ENCODE data around the gene PRR12.
"Not testable (repeated sequence)": the region's sequence is repeated elsewhere in the genome, so short reads cannot be mapped to it uniquely, and the experiment has no call there.

The PRR12 gene

DNA sequence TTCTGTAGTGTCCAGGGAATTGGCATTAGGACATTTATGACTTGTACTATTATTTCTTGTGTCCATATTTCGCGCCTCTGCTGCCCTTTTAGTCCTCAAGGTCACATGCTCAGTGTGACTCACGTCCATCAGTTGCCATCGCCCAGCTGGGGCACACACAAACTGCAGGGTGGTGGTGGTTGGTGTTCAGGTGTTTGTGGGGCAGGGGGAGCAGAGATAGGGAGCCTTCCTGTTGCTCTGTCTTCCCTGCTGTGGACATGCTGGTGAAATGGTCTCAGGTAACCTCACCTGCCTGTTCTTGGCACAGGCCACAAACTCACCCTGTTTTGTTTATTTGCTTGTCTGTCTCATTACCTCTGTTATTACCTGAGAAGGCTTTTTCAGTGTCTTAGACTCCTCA, 22.4 kb downstream of the PRR12 start:
- no peak overlapping the region for H3K4me3 ChIP-seq
- peaks cover 26 to 91% (median 59%) of the 10 kb centered on the region in 3 donors for H3K36me3 ChIP-seq
- no peaks in the 10 kb centered on the region for H3K27me3 ChIP-seq
- peaks cover 0 to 7% (median 0%) of the 10 kb centered on the region in 4 donors for H3K4me1 ChIP-seq
- H3K27ac ChIP-seq: no peak overlapping the region
- TF ChIP-seq, protein P1, sequence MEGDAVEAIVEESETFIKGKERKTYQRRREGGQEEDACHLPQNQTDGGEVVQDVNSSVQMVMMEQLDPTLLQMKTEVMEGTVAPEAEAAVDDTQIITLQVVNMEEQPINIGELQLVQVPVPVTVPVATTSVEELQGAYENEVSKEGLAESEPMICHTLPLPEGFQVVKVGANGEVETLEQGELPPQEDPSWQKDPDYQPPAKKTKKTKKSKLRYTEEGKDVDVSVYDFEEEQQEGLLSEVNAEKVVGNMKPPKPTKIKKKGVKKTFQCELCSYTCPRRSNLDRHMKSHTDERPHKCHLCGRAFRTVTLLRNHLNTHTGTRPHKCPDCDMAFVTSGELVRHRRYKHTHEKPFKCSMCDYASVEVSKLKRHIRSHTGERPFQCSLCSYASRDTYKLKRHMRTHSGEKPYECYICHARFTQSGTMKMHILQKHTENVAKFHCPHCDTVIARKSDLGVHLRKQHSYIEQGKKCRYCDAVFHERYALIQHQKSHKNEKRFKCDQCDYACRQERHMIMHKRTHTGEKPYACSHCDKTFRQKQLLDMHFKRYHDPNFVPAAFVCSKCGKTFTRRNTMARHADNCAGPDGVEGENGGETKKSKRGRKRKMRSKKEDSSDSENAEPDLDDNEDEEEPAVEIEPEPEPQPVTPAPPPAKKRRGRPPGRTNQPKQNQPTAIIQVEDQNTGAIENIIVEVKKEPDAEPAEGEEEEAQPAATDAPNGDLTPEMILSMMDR (IDR thresholded peaks at IDR 0.05): no peak
- DNase-seq: no peak
- intact Hi-C loops (cut with DNase I; ENCODE audit: low total_unique reads): no loop called here
- no peaks in the 10 kb centered on the region for H3K9me3 ChIP-seq

GRCh38 chr19:49614096-49614833, 23.3 kb downstream of the PRR12 start:
- intact Hi-C loops (cut with DNase I; ENCODE audit: low total_unique reads): no loop called here
- DNase-seq: no peak
- peaks cover 0 to 7% (median 0%) of the 10 kb centered on the region in 4 donors for H3K4me1 ChIP-seq
- H3K4me3 ChIP-seq: no peak overlapping the region
- H3K27me3 ChIP-seq: no peaks in the 10 kb centered on the region
- TF ChIP-seq, protein P1 (IDR thresholded peaks at IDR 0.05): no peak
- no peaks in the 10 kb centered on the region for H3K9me3 ChIP-seq
- H3K27ac ChIP-seq: no peak overlapping the region
- H3K36me3 ChIP-seq: peaks cover 23 to 91% (median 59%) of the 10 kb centered on the region in 3 donors

DNA sequence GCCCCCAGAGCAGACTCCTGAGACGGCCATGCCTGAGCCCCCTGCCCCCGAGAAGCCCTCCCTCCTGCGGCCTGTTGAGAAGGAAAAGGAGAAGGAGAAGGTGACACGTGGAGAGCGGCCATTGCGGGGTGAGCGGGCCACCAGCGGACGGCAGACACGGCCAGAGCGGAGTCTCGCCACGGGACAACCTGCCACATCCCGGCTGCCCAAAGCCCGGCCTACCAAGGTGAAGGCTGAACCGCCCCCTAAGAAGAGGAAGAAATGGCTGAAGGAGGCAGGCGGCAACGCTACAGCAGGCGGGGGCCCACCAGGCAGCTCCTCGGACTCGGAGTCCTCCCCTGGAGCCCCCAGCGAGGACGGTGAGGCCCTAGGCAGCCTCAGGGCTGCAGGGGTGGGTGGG, 24.9 kb downstream of the PRR12 start:
- H3K36me3 ChIP-seq: peaks cover 32 to 89% (median 60%) of the 10 kb centered on the region in 3 donors
- H3K4me3 ChIP-seq: no peak overlapping the region
- peaks cover 0 to 7% (median 0%) of the 10 kb centered on the region in 4 donors for H3K4me1 ChIP-seq
- no peaks in the 10 kb centered on the region for H3K27me3 ChIP-seq
- DNase-seq: no peak
- TF ChIP-seq, protein P1 (IDR thresholded peaks at IDR 0.05): no peak
- no peak overlapping the region for H3K27ac ChIP-seq
- intact Hi-C loops (cut with DNase I; ENCODE audit: low total_unique reads): no loop called here
- no peaks in the 10 kb centered on the region for H3K9me3 ChIP-seq

- Histone ChIP-seq H3K36me3 (peaks cover 35 to 90% (median 64%) of the 10 kb centered on the region in 3 donors), H3K4me1 (peaks cover 0 to 7% (median 0%) of the 10 kb centered on the region in 4 donors), H3K27ac (no peak overlapping the region), H3K27me3 (no peaks in the 10 kb centered on the region), H3K9me3 (no peaks in the 10 kb centered on the region), H3K4me3 (no peak overlapping the region)
- intact Hi-C loops (cut with DNase I; ENCODE audit: low total_unique reads): no loop called here
- TF ChIP-seq, protein P1 (IDR thresholded peaks at IDR 0.05): no peak
- DNase-seq: no peak
Measured at GRCh38 chr19:49616532-49616931, 25.6 kb downstream of the PRR12 start.

GRCh38 chr19:49616945-49617344, 26.0 kb downstream of the PRR12 start:
- no peaks in the 10 kb centered on the region for H3K9me3 ChIP-seq
- no peak overlapping the region for H3K4me3 ChIP-seq
- DNase-seq: no peak
- H3K36me3 ChIP-seq: peaks cover 40 to 94% (median 67%) of the 10 kb centered on the region in 3 donors
- no peak overlapping the region for H3K27ac ChIP-seq
- H3K4me1 ChIP-seq: peaks cover 0 to 7% (median 0%) of the 10 kb centered on the region in 4 donors
- intact Hi-C loops (cut with DNase I; ENCODE audit: low total_unique reads): no loop called here
- TF ChIP-seq, protein P1 (IDR thresholded peaks at IDR 0.05): no peak
- H3K27me3 ChIP-seq: no peaks in the 10 kb centered on the region

DNA sequence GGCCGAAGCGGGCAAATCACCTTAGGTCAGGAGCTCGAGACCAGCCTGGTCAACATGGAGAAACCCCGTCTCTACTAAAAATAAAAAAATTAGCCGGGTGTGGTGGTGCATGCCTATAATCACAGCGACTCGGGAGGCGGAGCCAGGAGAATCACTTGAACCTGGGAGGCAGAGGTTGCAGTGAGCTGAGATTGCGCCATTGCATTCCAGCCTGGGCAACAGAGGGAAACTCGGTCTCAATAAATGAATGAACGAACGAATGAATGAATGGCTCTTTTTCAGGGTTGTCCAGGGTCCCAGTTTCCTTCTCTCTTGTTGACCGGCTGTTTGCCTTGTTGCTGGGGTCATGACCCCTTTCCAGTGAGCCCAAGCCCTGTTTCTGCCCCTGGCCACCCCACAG, 26.9 kb downstream of the PRR12 start:
- intact Hi-C loops (cut with DNase I; ENCODE audit: low total_unique reads); H3K4me1 ChIP-seq; DNase-seq; H3K4me3 ChIP-seq; H3K27me3 ChIP-seq; H3K9me3 ChIP-seq; H3K27ac ChIP-seq: not testable (repeated sequence)
- H3K36me3 ChIP-seq: peaks cover 40 to 95% (median 67%) of the 10 kb centered on the region in 3 donors
